Activated CD8-positive, alpha-beta T cell treated with anti-CD3 and anti-CD28 coated beads for 36 hours (primary cell): ENCODE results near the gene ZNF497. TPM values are rescaled to one million over a fixed set of nuclear protein-coding genes. Genes with fewer than 3 reads are reported as not detected.
A peak's percentile ranks its signal among the peaks of the same experiment; 100 is the strongest.
"Not testable (repeated sequence)": the region's sequence is repeated elsewhere in the genome, so short reads cannot be mapped to it uniquely, and the experiment has no call there.

Experiments used
- ATAC-seq: fragments of 200-7000 bp; cut with Tn5 transposase; one replicate; pipeline ENCODE4 v1.10.0; 2021; ENCODE audit warnings: mild to moderate bottlenecking, moderate library complexity
- CTCF ChIA-PET: fragments of 350-600 bp; sonication (Branson Sonifier 250); formaldehyde crosslinking; loops from one replicate; lab custom pipeline; 2021; ENCODE audit warnings: antibody characterized with exemption; lab: Charles Lee
- POLR2A ChIA-PET: fragments of 350-600 bp; sonication (Branson Sonifier 250); formaldehyde crosslinking; loops from one replicate; lab custom pipeline; 2021; ENCODE audit warnings: antibody characterized with exemption; lab: Charles Lee
- DNase-seq: peaks from one replicate; pipeline ENCODE4 v3.0.0-alpha.2; 2020
- H3K27ac Mint-ChIP-seq: one replicate; pipeline ENCODE4 v1.8.0; 2021; ENCODE audit warnings: mild to moderate bottlenecking, mixed read lengths
- H3K27me3 Mint-ChIP-seq: one replicate; pipeline ENCODE4 v1.8.0; 2021; ENCODE audit warnings: mixed read lengths
- H3K36me3 Mint-ChIP-seq: one replicate; pipeline ENCODE4 v1.8.0; 2021; ENCODE audit warnings: low read depth, mixed read lengths
- H3K4me1 Mint-ChIP-seq: one replicate; pipeline ENCODE4 v1.8.0; 2021; ENCODE audit warnings: low read depth, mixed read lengths
- H3K4me3 Mint-ChIP-seq: one replicate; pipeline ENCODE4 v1.8.0; 2021; ENCODE audit warnings: mild to moderate bottlenecking, moderate library complexity, mixed read lengths
- H3K9me3 Mint-ChIP-seq: one replicate; pipeline ENCODE4 v1.8.0; 2021; ENCODE audit warnings: mixed read lengths
- intact Hi-C: fragments of 100-400 bp; cut with micrococcal nuclease; formaldehyde crosslinking; loops from one replicate; pipeline ENCODE4 v1.10.0; 2022
- total RNA-seq, 2 experiments: library from RNA; stranded (reverse); gene quantifications; one replicate each; pipeline ENCODE4 v1.2.3, GENCODE V29; 2021
- TF ChIP-seq, protein P1 (sequence below): fragments of 200-600 bp; IDR thresholded peaks from one replicate; pipeline ENCODE4 v1.8.0; 2022; ENCODE audit warnings: antibody characterized with exemption, mild to moderate bottlenecking

Gene ZNF497
- total RNA-seq, 2 experiments from 2014 or later: 1.3 to 1.6 TPM

GRCh38 chr19:58311345-58311865 is 51.1 kb downstream of the ZNF497 start:
- TF ChIP-seq, protein P1, sequence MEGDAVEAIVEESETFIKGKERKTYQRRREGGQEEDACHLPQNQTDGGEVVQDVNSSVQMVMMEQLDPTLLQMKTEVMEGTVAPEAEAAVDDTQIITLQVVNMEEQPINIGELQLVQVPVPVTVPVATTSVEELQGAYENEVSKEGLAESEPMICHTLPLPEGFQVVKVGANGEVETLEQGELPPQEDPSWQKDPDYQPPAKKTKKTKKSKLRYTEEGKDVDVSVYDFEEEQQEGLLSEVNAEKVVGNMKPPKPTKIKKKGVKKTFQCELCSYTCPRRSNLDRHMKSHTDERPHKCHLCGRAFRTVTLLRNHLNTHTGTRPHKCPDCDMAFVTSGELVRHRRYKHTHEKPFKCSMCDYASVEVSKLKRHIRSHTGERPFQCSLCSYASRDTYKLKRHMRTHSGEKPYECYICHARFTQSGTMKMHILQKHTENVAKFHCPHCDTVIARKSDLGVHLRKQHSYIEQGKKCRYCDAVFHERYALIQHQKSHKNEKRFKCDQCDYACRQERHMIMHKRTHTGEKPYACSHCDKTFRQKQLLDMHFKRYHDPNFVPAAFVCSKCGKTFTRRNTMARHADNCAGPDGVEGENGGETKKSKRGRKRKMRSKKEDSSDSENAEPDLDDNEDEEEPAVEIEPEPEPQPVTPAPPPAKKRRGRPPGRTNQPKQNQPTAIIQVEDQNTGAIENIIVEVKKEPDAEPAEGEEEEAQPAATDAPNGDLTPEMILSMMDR: no peak
- CTCF ChIA-PET: interaction anchor here (1.0 kb wide), 1 partner anchor 15 kb away, joined by 3 read pairs; the partner anchor contains the start of gene ZSCAN22
- POLR2A ChIA-PET: interaction anchor here (1.2 kb wide), 1 partner anchor 15 kb away, joined by 3 read pairs; no protein-coding TSS in a partner anchor
- no peaks in the 10 kb centered on the region for H3K9me3 Mint-ChIP-seq
- no peak overlapping the region for H3K4me3 Mint-ChIP-seq
- H3K27ac Mint-ChIP-seq: no peak overlapping the region
- peaks cover 28% of the 10 kb centered on the region for H3K4me1 Mint-ChIP-seq
- ATAC-seq (no peak), DNase-seq (no peak)
- no peaks in the 10 kb centered on the region for H3K27me3 Mint-ChIP-seq
- H3K36me3 Mint-ChIP-seq: peaks cover 85% of the 10 kb centered on the region
- intact Hi-C loops: loop anchor here (5.0 kb wide), 1 partner anchor 84 kb away; the partner anchor contains the start of gene ZNF544

- TF ChIP-seq, protein P1: peak; percentile 54
- CTCF ChIA-PET: interaction anchor here (1.0 to 1.9 kb wide), 2 partner anchors 16 to 209 kb away, joined by 3 to 5 read pairs; partner anchors contain the start of genes ZBTB45 and ZSCAN22
- Mint-ChIP-seq H3K4me1 (peaks cover 33% of the 10 kb centered on the region), H3K36me3 (peaks cover 86% of the 10 kb centered on the region)
- H3K9me3 Mint-ChIP-seq, H3K27me3 Mint-ChIP-seq, H3K27ac Mint-ChIP-seq, POLR2A ChIA-PET, H3K4me3 Mint-ChIP-seq, ATAC-seq: not testable (repeated sequence)
- intact Hi-C loops: loop anchor here (5.0 kb wide), 1 partner anchor 83 kb away; the partner anchor contains the start of gene ZNF544
- DNase-seq: peak; percentile 30
Observed at GRCh38 chr19:58310685-58311084, 51.9 kb downstream of the ZNF497 start.

GRCh38 chr19:58307736-58308135 is 54.8 kb downstream of the ZNF497 start:
- Mint-ChIP-seq H3K4me1 (peaks cover 40% of the 10 kb centered on the region), H3K9me3 (peaks cover 3% of the 10 kb centered on the region), H3K27ac (peak overlapping the region; percentile 58), H3K36me3 (peaks cover 74% of the 10 kb centered on the region), H3K4me3 (no peak overlapping the region), H3K27me3 (no peaks in the 10 kb centered on the region)
- intact Hi-C loops: loop anchor here (5.0 kb wide), 1 partner anchor 80 kb away; the partner anchor contains the start of gene RPS5
- ChIA-PET POLR2A (no interaction called here), CTCF (interaction anchor here (0.7 to 1.6 kb wide), 3 partner anchors 19 to 206 kb away, joined by 3 to 4 read pairs (median 3); partner anchors contain the start of gene ZSCAN22)
- DNase-seq: no peak
- TF ChIP-seq, protein P1: no peak
- ATAC-seq: no peak

DNA sequence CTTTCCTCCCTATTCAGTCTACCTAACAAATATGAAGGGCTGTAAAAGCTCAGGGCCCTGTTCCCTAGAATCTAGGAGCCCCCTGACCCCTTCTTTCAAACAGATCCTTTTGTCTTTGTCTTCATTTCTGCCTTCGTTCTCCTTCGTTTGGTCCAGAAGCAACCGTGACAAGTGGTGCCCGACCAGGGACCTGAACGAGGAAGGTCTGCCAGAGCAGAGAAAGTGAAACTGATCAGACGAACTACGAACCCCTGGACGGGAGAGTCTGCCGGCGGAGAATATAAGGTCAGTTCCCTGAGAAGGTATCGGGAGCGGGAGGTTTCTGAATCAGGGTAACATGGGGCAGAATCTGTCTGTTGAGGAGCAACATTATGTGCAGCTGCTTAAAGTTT is 56.6 kb downstream of the ZNF497 start:
- peak overlapping the region; percentile 95 for H3K27ac Mint-ChIP-seq
- peaks cover 40% of the 10 kb centered on the region for H3K4me1 Mint-ChIP-seq

More for the DNA sequence above, 56.6 kb downstream of the ZNF497 start:
- DNase-seq (peak; percentile 12), ATAC-seq (no peak)
- Mint-ChIP-seq H3K36me3 (peaks cover 72% of the 10 kb centered on the region), H3K27me3 (no peaks in the 10 kb centered on the region), H3K4me3 (peak overlapping the region; percentile 84), H3K9me3 (peaks cover 3% of the 10 kb centered on the region)
- POLR2A ChIA-PET: interaction anchor here (0.8 to 2.3 kb wide), 5 partner anchors 8 to 56 kb away, joined by 4 to 6 read pairs (median 5); no protein-coding TSS in a partner anchor
- CTCF ChIA-PET: interaction anchor here (0.9 to 1.2 kb wide), 3 partner anchors 58 to 214 kb away, joined by 3 to 5 read pairs (median 4); partner anchors contain the start of gene ZBTB45
- TF ChIP-seq, protein P1: no peak
- intact Hi-C loops: loop anchor here (5.0 kb wide), 1 partner anchor 81 kb away; the partner anchor contains the start of gene RPS5
